ENCODE results near the gene MCEMP1.

The MCEMP1 gene

GRCh38 chr19:7674010-7675005 lies 2.6 kb upstream of the MCEMP1 start:
- peak; percentile 76 for DNase-seq

- no peak for DNase-seq
Observed at GRCh38 chr19:7676376-7676775, 514 bp upstream of the MCEMP1 start.

- DNase-seq: no peak
Observed at GRCh38 chr19:7677669-7678311, 900 bp downstream of the MCEMP1 start.

- peak; percentile 51 for DNase-seq
Observed at GRCh38 chr19:7678971-7679751, 2.3 kb downstream of the MCEMP1 start.

GRCh38 chr19:7679771-7680605 lies 3.1 kb downstream of the MCEMP1 start:
- DNase-seq: no peak

GRCh38 chr19:7680606-7681339 lies 3.9 kb downstream of the MCEMP1 start, which contains the start of gene TRAPPC5:
Gene TRAPPC5 (plus strand): TSS chr19:7680833. CDS start chr19:7682254, 1,421 bp downstream.
- peak; percentile 78 for DNase-seq

- DNase-seq: peak; percentile 27
Observed at GRCh38 chr19:7681340-7682174, 4.7 kb downstream of the MCEMP1 start.

- no peak for DNase-seq
Observed at GRCh38 chr19:7682175-7682855, 5.4 kb downstream of the MCEMP1 start.

GRCh38 chr19:7685546-7686445 lies 8.9 kb downstream of the MCEMP1 start:
- DNase-seq: no peak

GRCh38 chr19:7687177-7687576 lies 10.3 kb downstream of the MCEMP1 start:
- DNase-seq: no peak

GRCh38 chr19:7689165-7689564 lies 12.3 kb downstream of the MCEMP1 start:
- DNase-seq: no peak

GRCh38 chr19:7690779-7691258 lies 13.9 kb downstream of the MCEMP1 start:
- no peak for DNase-seq

GRCh38 chr19:7691497-7691896 lies 14.6 kb downstream of the MCEMP1 start:
- no peak for DNase-seq

- DNase-seq: no peak
Observed at GRCh38 chr19:7692417-7693088, 15.7 kb downstream of the MCEMP1 start.

GRCh38 chr19:7694499-7694898 lies 17.6 kb downstream of the MCEMP1 start:
- no peak for DNase-seq

- no peak for DNase-seq
Observed at GRCh38 chr19:7697721-7698287, 20.9 kb downstream of the MCEMP1 start.

GRCh38 chr19:7698583-7698982 lies 21.7 kb downstream of the MCEMP1 start:
- no peak for DNase-seq

GRCh38 chr19:7699003-7699402 lies 22.1 kb downstream of the MCEMP1 start:
- DNase-seq: no peak

Measured in NCI-H2171 (cell line).